Suprapubic skin (tissue), 4 donors: ENCODE measurements around the gene MAP2K6. TPM values are rescaled to one million over a fixed set of nuclear protein-coding genes. Genes with fewer than 3 reads are reported as not detected.

Experiments used
- DNase-seq, 2 donors: peaks; one replicate each; pipeline ENCODE4 v3.0.0-alpha.2; 2019; ENCODE audit warnings: low spot score in 2 of 2
- H3K27ac ChIP-seq: fragments of 200-600 bp; sonication (generic); one replicate; pipeline ENCODE4 v1.5.1; 2019
- H3K27me3 ChIP-seq: fragments of 200-600 bp; sonication (generic); one replicate; pipeline ENCODE4 v1.5.1; 2019
- H3K36me3 ChIP-seq: fragments of 200-600 bp; sonication (generic); one replicate; pipeline ENCODE4 v1.5.1; 2019
- H3K4me1 ChIP-seq: fragments of 200-600 bp; sonication (generic); one replicate; pipeline ENCODE4 v1.5.1; 2019
- H3K4me3 ChIP-seq: fragments of 200-600 bp; sonication (generic); one replicate; pipeline ENCODE4 v1.5.1; 2019; ENCODE audit warnings: mild to moderate bottlenecking
- H3K9me3 ChIP-seq: fragments of 200-600 bp; sonication (generic); one replicate; pipeline ENCODE4 v1.5.1; 2019
- EP300 ChIP-seq: sonication (generic); formaldehyde crosslinking; IDR thresholded peaks from one replicate; pipeline ENCODE4 v1.6.1; 2017; ENCODE audit warnings: antibody characterized with exemption
- POLR2A ChIP-seq, 2 donors: fragments of 450-650 bp; IDR thresholded peaks; one replicate each; pipeline ENCODE4 v1.6.1; 2017; ENCODE audit warnings: antibody characterized with exemption in 2 of 2, mild to moderate bottlenecking in 2 of 2, moderate library complexity in 2 of 2
- POLR2AphosphoS5 ChIP-seq, 3 donors: sonication (generic); formaldehyde crosslinking; IDR thresholded peaks; one replicate each; pipeline ENCODE4 v1.6.1; 2017; ENCODE audit warnings: antibody characterized with exemption in 3 of 3
- WGBS: methylation state at CpG from one replicate; pipeline ENCODE4 v1.1.5; 2018; 5-methylcytosine and 5-hydroxymethylcytosine counted together
- total RNA-seq, 4 donors: library from RNA; depleted of rRNA; stranded (reverse); fragments of >200 nt; gene quantifications; one replicate each; pipeline ENCODE4 v1.1.0, GENCODE V29; 2016
- TF ChIP-seq, protein P1 (sequence below), 2 donors: fragments of 200-600 bp in 1 of 2; fragments of 450-650 bp in 1 of 2; sonication (generic) in 1 of 2; IDR thresholded peaks; one replicate each; pipeline ENCODE4 v1.5.1; 2016 to 2019; ENCODE audit warnings: antibody characterized with exemption in 2 of 2, mild to moderate bottlenecking in 1 of 2, moderate library complexity in 1 of 2

The MAP2K6 gene
- total RNA-seq, 4 donors from 2014 or later = 2.4 to 6.3 (median 3.9) TPM

DNA sequence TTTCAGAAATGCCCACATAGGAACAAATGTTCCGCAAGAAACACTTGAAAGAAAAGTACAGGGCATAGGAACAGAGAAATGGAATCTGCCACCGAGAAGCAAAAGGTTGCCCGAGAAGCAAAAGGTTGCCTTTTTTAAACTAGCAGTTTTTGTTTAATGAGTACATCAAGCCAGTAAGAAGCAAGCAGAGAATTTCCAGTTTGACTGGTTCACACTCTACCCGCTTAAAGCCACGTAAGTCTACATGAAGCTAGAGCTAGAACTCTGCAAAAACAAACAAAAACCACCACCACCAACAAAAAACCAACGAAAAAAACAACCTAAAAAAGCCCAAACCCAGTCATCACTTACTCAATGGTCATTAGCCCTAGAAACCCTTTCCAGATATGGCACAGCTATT, 144.3 kb downstream of the MAP2K6 start:
- TF ChIP-seq, protein P1, sequence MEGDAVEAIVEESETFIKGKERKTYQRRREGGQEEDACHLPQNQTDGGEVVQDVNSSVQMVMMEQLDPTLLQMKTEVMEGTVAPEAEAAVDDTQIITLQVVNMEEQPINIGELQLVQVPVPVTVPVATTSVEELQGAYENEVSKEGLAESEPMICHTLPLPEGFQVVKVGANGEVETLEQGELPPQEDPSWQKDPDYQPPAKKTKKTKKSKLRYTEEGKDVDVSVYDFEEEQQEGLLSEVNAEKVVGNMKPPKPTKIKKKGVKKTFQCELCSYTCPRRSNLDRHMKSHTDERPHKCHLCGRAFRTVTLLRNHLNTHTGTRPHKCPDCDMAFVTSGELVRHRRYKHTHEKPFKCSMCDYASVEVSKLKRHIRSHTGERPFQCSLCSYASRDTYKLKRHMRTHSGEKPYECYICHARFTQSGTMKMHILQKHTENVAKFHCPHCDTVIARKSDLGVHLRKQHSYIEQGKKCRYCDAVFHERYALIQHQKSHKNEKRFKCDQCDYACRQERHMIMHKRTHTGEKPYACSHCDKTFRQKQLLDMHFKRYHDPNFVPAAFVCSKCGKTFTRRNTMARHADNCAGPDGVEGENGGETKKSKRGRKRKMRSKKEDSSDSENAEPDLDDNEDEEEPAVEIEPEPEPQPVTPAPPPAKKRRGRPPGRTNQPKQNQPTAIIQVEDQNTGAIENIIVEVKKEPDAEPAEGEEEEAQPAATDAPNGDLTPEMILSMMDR (IDR thresholded peaks at IDR 0.05) = no peak
- TF ChIP-seq POLR2AphosphoS5 (IDR thresholded peaks at IDR 0.05) = no peak
- no peak for TF ChIP-seq EP300
- no peak for TF ChIP-seq POLR2A (IDR thresholded peaks at IDR 0.05)
- no peak for DNase-seq
- H3K27ac ChIP-seq = no peak overlapping the region
- H3K27me3 ChIP-seq = no peaks in the 10 kb centered on the region
- H3K36me3 ChIP-seq = no peaks in the 10 kb centered on the region
- no peak overlapping the region for H3K4me3 ChIP-seq
- H3K4me1 ChIP-seq = no peaks in the 10 kb centered on the region
- H3K9me3 ChIP-seq = no peaks in the 10 kb centered on the region
- WGBS = 78% methylated on average over 6 of the region's 6 CpGs

DNA sequence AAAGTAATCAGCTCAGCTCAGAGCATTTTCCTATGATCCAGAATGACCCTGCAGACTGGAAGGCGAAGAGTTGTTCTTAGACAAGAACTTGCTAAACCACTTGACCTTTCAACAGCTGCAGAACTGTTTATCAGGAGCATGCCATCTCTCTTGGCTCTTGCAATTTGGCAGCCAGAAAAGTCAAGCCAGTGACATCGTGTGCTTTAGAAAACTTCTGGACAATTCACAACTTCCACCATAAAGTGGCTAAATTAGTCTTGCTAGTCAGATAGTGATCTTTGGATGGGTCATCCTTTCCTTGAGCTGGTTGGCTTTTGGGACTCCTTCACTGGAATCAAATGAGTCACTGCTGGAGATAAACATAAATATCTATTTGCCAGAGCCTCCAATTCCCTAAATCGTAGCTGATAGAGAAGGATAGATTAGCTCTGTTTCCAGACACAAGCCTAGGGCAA, 146.5 kb downstream of the MAP2K6 start:
- no peak overlapping the region for H3K27ac ChIP-seq

DNA sequence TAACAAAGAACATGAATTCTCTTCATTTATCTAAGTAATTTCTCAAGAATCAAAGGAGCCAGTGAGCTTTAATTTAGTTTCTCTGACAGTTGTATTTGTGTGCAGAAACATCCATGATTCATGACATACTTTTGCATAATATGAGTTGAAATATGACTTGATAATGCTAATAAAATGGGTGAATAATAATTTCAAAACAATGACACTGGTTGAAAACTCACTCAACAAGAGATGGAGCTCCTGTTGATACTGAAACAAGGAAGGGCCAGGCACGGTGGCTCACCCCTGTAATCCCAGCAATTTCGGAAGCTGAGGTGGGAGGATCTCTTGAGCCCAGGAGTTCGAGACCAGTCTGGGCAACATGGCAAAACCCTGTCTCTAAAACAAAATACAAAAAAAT, 147.0 kb downstream of the MAP2K6 start:
- no peak overlapping the region for H3K27ac ChIP-seq
- TF ChIP-seq POLR2AphosphoS5 (IDR thresholded peaks at IDR 0.05) (no peak), POLR2A (IDR thresholded peaks at IDR 0.05) (no peak), EP300 (no peak)
- TF ChIP-seq, protein P1 (IDR thresholded peaks at IDR 0.05) = no peak
- DNase-seq = no peak

More for the DNA sequence above, 146.5 kb downstream of the MAP2K6 start:
- Histone ChIP-seq H3K9me3 (no peaks in the 10 kb centered on the region), H3K36me3 (no peaks in the 10 kb centered on the region), H3K27me3 (no peaks in the 10 kb centered on the region), H3K4me3 (no peak overlapping the region), H3K4me1 (no peaks in the 10 kb centered on the region)
- WGBS = 24% methylated on average over 3 of the region's 3 CpGs
- DNase-seq = no peak
- TF ChIP-seq EP300 = no peak
- no peak for TF ChIP-seq POLR2AphosphoS5 (IDR thresholded peaks at IDR 0.05)
- TF ChIP-seq, protein P1 (IDR thresholded peaks at IDR 0.05) = no peak
- no peak for TF ChIP-seq POLR2A (IDR thresholded peaks at IDR 0.05)

DNA sequence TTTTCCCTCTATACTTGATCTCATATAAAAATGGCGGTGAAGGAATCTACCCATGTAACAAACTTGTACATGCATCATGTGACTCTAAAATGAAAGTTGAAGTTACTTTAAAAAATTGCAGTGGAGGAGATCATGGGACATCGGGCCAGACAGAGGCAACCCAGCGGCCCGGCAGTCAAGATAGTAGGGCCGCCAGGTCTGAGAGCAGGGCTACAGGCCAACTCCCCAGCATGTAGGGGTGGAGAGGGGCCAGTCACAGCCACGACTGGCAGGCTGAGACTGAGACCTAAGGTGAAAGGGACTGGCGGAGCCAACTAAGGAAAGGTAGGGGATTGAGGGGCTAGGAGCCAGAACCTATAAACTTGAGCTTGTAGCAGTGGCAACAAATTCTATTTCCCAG, 150.9 kb downstream of the MAP2K6 start:
- no peak for TF ChIP-seq EP300
- TF ChIP-seq POLR2AphosphoS5 (IDR thresholded peaks at IDR 0.05) = no peak
- TF ChIP-seq, protein P1 (IDR thresholded peaks at IDR 0.05) = no peak
- no peak for TF ChIP-seq POLR2A (IDR thresholded peaks at IDR 0.05)
- no peaks in the 10 kb centered on the region for H3K27me3 ChIP-seq
- H3K4me3 ChIP-seq = no peak overlapping the region
- 85% methylated on average over 7 of the region's 7 CpGs for WGBS
- no peaks in the 10 kb centered on the region for H3K36me3 ChIP-seq
- H3K9me3 ChIP-seq = no peaks in the 10 kb centered on the region
- no peak for DNase-seq
- peaks cover 10% of the 10 kb centered on the region for H3K4me1 ChIP-seq
- no peak overlapping the region for H3K27ac ChIP-seq

More for the DNA sequence above, 147.0 kb downstream of the MAP2K6 start:
- Histone ChIP-seq H3K4me1 (no peaks in the 10 kb centered on the region), H3K36me3 (no peaks in the 10 kb centered on the region), H3K4me3 (no peak overlapping the region), H3K9me3 (no peaks in the 10 kb centered on the region), H3K27me3 (no peaks in the 10 kb centered on the region)
- 74% methylated on average over 3 of the region's 3 CpGs for WGBS

DNA sequence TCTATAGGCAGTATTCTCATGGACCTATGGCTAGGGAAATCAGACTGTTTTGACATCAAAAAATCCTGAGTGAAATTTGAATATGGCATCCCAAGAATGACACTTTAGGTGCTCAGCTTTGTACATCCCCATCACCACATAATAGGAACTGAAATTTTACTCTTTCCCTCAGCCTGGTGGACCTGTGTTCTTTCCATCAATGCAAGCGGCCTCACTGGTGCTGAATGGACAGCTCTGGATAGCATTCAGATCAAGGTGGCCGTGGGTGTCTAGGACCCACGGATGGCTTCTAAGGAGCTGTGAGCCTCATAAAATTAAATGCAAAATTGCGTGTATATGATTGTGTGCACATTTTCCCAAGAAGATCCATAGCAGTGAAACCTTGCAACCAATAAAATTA, 152.6 kb downstream of the MAP2K6 start:
- no peaks in the 10 kb centered on the region for H3K9me3 ChIP-seq
- peaks cover 10% of the 10 kb centered on the region for H3K4me1 ChIP-seq
- no peaks in the 10 kb centered on the region for H3K36me3 ChIP-seq
- no peak overlapping the region for H3K4me3 ChIP-seq
- no peak for DNase-seq
- H3K27ac ChIP-seq = no peak overlapping the region
- WGBS = 64% methylated on average over 4 of the region's 4 CpGs
- no peaks in the 10 kb centered on the region for H3K27me3 ChIP-seq
- TF ChIP-seq, protein P1 (IDR thresholded peaks at IDR 0.05) = no peak
- TF ChIP-seq POLR2A (IDR thresholded peaks at IDR 0.05) (no peak), POLR2AphosphoS5 (IDR thresholded peaks at IDR 0.05) (no peak), EP300 (no peak)
